Activated CD8-positive, alpha-beta memory T cell treated with anti-CD3 and anti-CD28 coated beads, Interleukin-2, amount 50 U/mL, for 24 hours (primary cell): ENCODE measurements around the gene C1QTNF1.
"Not testable (repeated sequence)": the region's sequence is repeated elsewhere in the genome, so short reads cannot be mapped to it uniquely, and the experiment has no call there.

ENCODE experiments used
- DNase-seq: peaks from one replicate; pipeline ENCODE4 v3.0.0-alpha.2; 2020; ENCODE audit errors: extremely low read depth

C1QTNF1 gene

GRCh38 chr17:79005063-79005861, 18.7 kb upstream of the C1QTNF1 start:
- no peak for DNase-seq

- no peak for DNase-seq
Measured at GRCh38 chr17:79006046-79006445, 17.9 kb upstream of the C1QTNF1 start.

- DNase-seq: no peak
Measured at GRCh38 chr17:79006794-79007503, 17.0 kb upstream of the C1QTNF1 start.

DNA sequence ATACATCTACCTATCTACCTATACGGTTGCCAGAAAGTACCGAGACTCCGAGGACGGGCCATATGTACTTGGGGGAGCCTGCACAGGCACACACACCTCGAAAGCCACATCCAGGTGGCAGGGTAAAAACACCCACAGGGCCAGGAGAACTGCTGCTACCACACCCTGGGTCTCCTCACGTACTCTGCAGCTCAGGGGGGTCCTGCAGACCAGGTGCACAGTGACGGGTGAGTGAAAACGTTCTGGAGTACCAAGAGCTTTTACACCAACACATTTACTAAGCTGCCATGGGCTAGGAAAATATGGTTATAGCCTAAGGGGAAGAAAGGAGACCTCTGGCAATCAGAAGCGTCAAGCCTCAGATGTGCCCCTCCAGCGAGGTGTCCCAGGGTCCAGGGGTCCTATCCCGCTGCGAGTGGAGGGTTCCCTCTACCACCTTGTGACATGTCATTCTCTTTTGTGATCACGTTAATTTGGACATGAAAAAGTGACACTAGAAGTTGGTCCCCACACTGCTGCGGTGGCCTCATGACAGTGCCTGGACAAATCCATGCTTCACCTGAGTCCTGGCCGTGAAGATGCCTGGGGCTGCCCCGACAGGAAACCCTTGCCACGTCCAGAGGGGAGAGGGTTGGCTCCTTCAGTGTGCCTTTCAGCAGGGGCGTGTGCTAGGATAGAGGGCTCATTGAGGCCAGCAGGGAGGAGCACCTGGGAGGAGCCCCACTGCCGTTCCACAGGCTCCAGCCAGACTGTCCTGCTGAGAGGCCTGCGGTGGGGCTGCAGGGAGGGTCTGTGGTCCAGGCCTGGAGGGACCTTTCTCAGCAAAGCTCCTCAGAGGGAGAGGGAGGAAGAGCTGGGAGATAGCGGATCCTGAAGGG, 16.2 kb upstream of the C1QTNF1 start:
- DNase-seq: no peak

DNA sequence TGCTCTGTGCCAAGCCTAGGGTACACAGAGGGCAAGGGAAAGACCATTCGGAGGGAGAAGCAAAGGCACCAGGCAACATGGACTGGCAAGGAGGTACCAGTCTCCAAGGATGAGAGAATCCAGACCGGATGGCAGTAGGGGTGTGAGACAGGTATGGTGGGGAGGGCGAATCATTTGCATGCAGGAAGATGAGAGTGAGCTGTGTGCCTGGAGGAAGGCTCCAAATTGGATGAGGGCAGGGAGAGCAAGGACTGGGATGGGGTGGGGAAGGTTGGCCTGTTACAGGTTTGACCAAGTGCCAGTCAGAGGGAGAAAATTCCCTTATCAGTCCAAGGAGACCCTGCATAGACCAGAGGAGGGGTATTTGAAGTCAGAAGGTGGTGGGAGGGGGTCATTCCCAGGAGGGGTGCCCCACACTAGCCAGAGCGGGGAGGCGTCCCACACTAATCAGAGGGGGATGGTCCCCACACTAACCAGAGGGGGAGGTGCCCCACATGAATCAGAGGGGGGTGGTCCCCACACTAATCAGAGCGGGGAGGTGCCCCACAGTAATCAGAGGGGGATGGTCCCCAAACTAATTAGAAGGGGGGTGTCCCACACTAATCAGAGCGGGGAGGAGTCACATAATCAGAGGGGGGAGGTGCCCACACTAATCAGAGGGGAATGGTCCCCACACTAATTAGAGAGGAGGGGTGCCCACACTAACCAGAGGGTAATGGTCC, 15.1 kb upstream of the C1QTNF1 start:
- no peak for DNase-seq

GRCh38 chr17:79009397-79010303, 14.3 kb upstream of the C1QTNF1 start, which contains the start of gene CANT1:
Gene CANT1, minus strand, starts transcription at chr17:79009764. Its CDS starts 12,142 bp downstream, at chr17:78997622.
- peak; percentile 48 for DNase-seq

GRCh38 chr17:79010304-79010646, 13.7 kb upstream of the C1QTNF1 start:
- DNase-seq: no peak

GRCh38 chr17:79011451-79012147, 12.4 kb upstream of the C1QTNF1 start:
- DNase-seq: no peak

GRCh38 chr17:79012563-79013134, 11.3 kb upstream of the C1QTNF1 start:
- DNase-seq: no peak

DNA sequence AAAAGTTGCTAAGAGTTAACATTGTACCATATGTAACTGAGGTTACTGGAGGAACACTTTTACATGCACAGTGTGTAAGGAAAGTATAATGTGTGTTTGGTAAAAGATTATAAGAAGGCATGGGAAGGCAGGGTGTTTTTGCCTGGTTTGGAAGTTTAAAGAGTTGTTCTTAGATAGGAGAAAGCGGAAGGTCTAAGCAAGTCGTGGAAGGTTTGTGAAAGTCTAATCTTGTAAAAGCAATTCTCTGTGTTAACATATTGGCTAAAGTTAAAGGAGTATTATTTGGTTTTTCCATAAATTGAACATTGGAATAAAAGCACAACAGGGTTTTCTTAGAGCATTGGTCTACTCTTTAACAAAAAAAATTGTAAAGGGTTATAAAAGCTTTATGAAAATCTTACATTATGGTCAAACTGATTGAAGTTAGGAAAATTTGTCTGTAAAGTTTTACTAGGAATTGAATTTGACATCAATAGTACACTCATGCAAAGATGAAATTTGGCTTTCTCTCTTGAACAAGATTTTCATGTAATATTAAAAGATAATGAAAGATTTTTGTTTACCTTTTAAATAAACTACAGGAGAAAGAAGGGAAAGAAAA, 9.7 kb upstream of the C1QTNF1 start:
- no peak for DNase-seq

GRCh38 chr17:79017546-79018369, 6.2 kb upstream of the C1QTNF1 start:
- DNase-seq: no peak

DNA sequence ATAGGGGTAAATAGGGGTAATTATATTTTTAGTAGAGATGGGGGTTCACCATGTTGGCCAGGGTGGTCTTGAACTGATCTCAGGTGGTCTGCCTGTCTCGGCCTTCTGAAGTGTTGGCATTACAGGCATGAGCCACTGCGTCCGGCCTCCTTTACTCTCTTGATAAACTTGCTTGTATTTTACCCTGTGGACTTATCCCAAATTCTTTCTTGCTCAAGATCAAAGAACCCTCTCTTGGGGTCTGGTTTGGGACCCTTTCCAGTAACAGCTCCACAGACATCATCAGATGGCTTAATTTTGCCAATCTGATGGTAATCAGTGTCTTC, 5.6 kb upstream of the C1QTNF1 start:
- DNase-seq: no peak

DNA sequence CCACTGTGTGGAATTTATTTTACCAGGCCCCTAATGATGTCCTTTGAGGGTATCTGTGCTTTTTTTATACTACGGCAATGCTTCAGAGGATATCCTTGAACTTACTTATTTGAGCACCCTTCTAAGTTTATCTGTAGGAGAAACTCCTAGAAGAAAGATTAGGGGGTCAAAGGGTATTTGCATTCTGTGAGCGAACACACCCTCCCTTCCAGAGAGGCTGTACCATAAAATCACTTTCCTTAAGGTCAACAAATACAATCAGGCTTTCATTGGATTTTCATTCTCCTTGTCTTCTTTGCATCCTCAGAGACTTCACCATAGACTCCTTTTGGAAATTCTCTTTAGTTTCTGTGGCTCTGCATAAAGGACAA, 4.7 kb upstream of the C1QTNF1 start:
- DNase-seq: no peak

DNA sequence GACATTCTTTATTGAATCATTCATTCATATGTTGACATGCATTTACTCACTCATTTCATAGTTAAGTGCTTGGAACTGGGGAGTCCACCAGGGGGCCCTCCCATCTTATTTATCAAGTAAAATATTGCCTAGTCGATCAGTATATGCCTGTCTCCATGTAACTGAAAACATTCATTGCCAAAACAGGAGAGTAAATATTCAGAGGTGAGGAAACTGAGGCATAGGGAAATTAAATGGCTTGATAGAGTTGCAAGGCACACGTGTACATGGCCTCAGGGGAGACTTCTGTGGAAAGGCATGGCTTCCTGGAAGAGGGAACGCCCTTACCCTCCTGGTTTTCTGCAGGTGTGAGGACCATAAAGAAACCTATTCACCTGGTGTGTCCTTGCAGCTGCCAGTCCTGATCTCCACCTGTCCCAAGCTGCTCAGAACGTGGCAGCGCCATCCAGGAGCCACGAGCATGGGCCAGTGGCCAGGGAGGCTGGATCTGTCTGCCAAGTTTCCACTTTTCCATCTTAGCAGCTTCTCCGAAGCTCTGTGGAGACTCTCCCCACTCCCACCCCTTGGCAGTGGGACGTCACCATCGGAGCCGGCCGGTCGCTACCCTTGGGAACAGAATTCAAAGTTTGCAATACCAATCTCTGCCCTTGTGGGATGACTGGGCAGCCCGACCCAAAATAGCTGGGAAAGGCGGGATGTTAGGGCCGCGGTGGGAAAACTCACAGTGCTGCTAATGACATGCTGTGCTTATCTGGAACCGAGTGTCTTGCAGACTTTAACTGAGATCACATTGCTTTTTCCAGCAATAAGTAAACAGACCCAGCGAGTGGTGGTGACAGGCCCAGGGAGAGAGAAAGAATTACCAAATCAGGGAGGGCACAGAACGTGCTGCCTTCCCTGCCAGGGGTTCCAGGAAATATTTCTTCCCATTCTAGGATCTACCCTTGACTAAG, 4.1 kb upstream of the C1QTNF1 start:
- DNase-seq: no peak

- no peak for DNase-seq
Measured at GRCh38 chr17:79020631-79021301, 3.2 kb upstream of the C1QTNF1 start.

DNA sequence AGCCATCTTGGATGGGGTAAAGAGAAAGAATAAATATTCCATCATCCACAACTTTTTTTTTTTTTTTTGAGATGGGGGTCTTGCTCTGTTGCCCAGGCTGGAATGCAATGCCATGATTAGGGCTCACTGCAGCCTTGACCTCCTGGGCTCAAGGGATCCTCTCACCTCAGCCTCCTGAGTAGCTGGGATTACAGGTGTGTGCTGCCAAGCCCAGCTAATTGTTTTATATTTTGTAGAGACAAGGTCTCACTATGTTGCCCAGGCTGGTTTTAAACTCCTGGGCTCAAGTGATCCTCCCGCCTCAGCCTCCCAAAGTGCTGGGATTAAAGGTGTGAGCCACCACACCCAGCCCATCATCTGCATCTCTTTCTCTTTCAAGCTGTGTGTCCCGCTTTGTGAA, 2.0 kb upstream of the C1QTNF1 start:
- DNase-seq: not testable (repeated sequence)

- no peak for DNase-seq
Measured at GRCh38 chr17:79022507-79022991, 1.4 kb upstream of the C1QTNF1 start.
